Activated T-helper 17 cell treated with anti-CD3 and anti-CD28 coated beads, Interleukin-2, amount 50 U/mL, for 72 hours (primary cell): ENCODE results near the gene PML. TPM values are rescaled to one million over a fixed set of nuclear protein-coding genes. Genes with fewer than 3 reads are reported as not detected.

Experiments used
- ATAC-seq: fragments of 150-1000 bp; cut with Tn5 transposase; replicated peaks from 2 replicates; pipeline ENCODE4 v1.10.0; 2021; ENCODE audit warnings: mild to moderate bottlenecking, moderate library complexity
- H3K27ac Mint-ChIP-seq: one replicate; pipeline ENCODE4 v1.8.0; 2022; ENCODE audit warnings: mixed read lengths
- H3K27me3 Mint-ChIP-seq: one replicate; pipeline ENCODE4 v1.8.0; 2022; ENCODE audit warnings: mixed read lengths
- H3K36me3 Mint-ChIP-seq: one replicate; pipeline ENCODE4 v1.8.0; 2022; ENCODE audit warnings: low read depth, mild to moderate bottlenecking, mixed read lengths
- H3K4me1 Mint-ChIP-seq: one replicate; pipeline ENCODE4 v1.8.0; 2022; ENCODE audit warnings: mixed read lengths
- H3K4me3 Mint-ChIP-seq: one replicate; pipeline ENCODE4 v1.8.0; 2022; ENCODE audit warnings: mild to moderate bottlenecking, mixed read lengths
- H3K9me3 Mint-ChIP-seq: one replicate; pipeline ENCODE4 v1.8.0; 2022; ENCODE audit warnings: mixed read lengths
- total RNA-seq, 2 donors: library from RNA; stranded (reverse); gene quantifications; one replicate each; pipeline ENCODE4 v1.2.3, GENCODE V29; 2022

The PML gene
- total RNA-seq, 2 donors from 2014 or later = 67.4 to 74.1 TPM

DNA sequence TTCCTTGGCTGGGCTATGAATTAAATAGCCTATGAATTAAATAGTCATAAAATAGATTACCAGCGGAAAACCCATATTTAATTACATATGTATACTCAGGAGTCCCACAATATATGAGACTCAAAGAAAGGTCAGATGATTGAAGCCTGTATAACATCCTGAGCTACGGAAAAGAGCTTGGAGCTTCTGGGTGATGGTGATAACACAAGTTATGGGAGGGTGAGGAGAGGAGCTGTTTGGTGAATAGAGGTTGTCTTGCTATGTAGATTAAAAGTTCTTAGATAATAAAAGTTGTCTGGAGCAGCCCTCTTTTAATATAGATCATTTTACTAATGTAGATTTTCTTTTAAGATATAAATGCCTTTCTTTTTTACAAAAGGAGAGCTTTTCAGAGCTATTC is 1.8 kb downstream of the PML start:
- Mint-ChIP-seq H3K27me3 (no peaks in the 10 kb centered on the region), H3K4me1 (peaks cover 36% of the 10 kb centered on the region), H3K9me3 (no peaks in the 10 kb centered on the region), H3K4me3 (peak overlapping the region; percentile 98), H3K36me3 (peaks cover 71% of the 10 kb centered on the region), H3K27ac (peak overlapping the region; percentile 93)
- no peak for ATAC-seq

DNA sequence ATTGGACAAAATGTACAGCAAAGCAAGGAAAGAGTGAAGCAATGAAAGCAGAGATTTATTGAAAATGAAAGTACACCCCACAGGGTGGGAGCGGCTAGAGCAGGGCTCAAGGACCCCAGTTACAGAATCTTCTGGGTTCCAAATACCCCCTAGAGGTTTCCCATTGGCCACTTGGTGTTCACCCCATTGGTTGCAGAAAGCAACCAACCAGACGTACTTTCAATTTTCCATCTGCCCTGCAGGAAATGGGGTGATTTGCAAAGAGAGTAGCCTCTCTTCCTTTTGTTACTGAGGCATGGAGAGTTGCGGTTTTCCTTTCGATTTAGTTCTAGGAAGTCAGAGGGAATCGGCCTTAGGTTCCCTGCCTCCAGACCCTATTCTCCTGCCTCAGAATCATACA is 2.4 kb downstream of the PML start:
- Mint-ChIP-seq H3K9me3 (no peaks in the 10 kb centered on the region), H3K4me1 (peaks cover 36% of the 10 kb centered on the region), H3K27ac (peak overlapping the region; percentile 93), H3K36me3 (peaks cover 78% of the 10 kb centered on the region), H3K27me3 (no peaks in the 10 kb centered on the region), H3K4me3 (peak overlapping the region; percentile 98)
- no peak for ATAC-seq

DNA sequence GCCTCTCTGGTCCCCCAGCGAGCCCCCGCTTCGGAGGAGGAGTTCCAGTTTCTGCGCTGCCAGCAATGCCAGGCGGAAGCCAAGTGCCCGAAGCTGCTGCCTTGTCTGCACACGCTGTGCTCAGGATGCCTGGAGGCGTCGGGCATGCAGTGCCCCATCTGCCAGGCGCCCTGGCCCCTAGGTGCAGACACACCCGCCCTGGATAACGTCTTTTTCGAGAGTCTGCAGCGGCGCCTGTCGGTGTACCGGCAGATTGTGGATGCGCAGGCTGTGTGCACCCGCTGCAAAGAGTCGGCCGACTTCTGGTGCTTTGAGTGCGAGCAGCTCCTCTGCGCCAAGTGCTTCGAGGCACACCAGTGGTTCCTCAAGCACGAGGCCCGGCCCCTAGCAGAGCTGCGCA is 3.5 kb downstream of the PML start:
- no peaks in the 10 kb centered on the region for H3K27me3 Mint-ChIP-seq
- peak overlapping the region; percentile 98 for H3K4me3 Mint-ChIP-seq
- peaks cover 88% of the 10 kb centered on the region for H3K36me3 Mint-ChIP-seq
- no peak for ATAC-seq
- H3K4me1 Mint-ChIP-seq = peaks cover 36% of the 10 kb centered on the region
- no peaks in the 10 kb centered on the region for H3K9me3 Mint-ChIP-seq
- H3K27ac Mint-ChIP-seq = no peak overlapping the region

DNA sequence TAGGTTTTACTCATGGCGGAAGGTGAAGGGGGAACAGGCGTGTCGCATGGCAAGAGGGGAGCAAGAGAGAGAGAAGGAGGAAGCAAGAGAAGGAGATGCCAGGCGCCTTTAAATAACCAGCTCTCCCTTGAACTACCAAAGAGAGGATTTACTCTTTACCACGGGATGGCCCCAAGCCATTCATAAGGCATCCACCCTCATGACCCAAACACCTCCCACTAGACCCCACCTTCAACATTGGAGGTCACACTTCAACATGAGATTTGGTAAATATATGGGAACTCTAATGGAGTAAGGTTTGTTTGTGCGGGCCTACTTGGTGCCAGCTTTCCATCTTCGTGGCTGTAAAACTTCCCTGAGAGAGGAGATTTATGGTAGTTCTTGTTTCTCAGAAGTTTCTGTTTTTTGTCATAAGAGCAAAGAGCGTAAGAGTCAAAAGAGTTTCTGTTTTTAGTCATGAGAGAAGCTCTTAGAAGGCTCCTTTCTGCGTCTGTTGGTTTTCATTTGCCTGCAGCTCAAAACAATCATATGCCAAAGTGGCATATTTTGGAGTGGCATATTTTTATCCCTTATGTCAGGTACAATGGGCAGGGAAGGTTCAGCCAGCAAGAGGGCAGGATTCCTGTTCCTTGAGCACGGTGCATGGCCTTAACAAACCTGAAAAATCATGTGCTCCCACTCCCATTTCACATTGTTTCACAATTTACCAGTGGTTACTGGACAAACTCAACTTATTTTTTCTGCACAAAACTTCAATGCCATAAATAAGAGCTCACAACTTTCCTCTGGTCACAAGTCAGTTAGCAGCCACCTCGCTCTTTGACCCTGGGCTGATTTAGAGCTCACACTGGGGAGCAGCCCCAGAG is 12.5 kb downstream of the PML start:
- Mint-ChIP-seq H3K4me3 (peak overlapping the region; percentile 81), H3K27me3 (no peaks in the 10 kb centered on the region), H3K27ac (peak overlapping the region; percentile 92), H3K4me1 (peaks cover 44% of the 10 kb centered on the region), H3K36me3 (peaks cover 94% of the 10 kb centered on the region), H3K9me3 (no peaks in the 10 kb centered on the region)
- ATAC-seq = peak; percentile 81

DNA sequence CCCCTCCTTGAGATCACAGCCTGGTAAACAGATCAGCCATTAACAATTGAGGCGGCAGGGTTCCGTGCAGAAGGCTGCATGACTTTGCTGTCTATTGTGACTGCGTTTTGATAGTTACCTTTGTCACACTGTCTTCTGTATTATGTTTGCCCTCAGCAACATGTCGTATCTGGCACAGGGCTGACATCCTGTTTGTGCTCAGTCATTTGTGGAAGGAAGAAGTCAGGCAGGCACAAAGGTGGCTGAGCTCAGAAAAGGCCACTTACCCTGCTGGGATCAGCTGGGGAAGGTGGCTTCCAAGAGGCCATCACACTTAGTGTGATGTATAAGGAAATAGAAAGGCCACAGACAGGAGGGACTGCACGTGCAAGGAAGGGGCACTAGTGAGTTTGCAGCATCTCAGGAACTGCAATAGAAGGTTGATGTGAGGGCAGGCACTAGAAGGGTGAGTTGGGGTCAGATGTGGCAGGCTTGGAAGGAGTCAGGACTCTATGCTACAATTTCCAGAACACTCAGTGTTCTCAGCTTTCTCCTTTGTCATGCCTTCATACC is 13.4 kb downstream of the PML start:
- peaks cover 44% of the 10 kb centered on the region for H3K4me1 Mint-ChIP-seq
- peak overlapping the region; percentile 92 for H3K27ac Mint-ChIP-seq
- H3K4me3 Mint-ChIP-seq = peak overlapping the region; percentile 81
- no peaks in the 10 kb centered on the region for H3K27me3 Mint-ChIP-seq
- H3K36me3 Mint-ChIP-seq = peaks cover 91% of the 10 kb centered on the region
- no peaks in the 10 kb centered on the region for H3K9me3 Mint-ChIP-seq
- ATAC-seq = peak; percentile 83

DNA sequence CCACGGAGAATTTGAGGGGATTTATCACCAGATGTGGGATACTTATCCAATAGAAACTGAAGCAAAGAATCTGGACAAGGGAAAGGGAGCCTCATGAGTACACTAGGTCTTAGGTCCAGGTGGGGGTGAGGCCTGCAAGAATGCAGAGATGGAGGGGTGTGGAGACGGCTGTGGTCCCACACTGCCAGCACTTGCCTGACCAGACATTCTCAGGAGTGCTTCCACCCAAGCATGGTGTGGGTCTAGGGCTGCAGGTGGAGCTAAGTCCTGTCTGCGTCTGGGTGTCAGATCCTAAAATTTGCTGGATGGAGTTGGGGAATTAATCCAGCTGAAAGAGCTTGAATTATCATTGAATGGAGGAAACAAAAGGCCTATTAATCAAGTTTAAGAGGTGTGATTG is 14.4 kb downstream of the PML start:
- Mint-ChIP-seq H3K4me3 (no peak overlapping the region), H3K4me1 (peaks cover 37% of the 10 kb centered on the region), H3K27ac (peak overlapping the region; percentile 92), H3K36me3 (peaks cover 91% of the 10 kb centered on the region), H3K27me3 (no peaks in the 10 kb centered on the region), H3K9me3 (no peaks in the 10 kb centered on the region)
- ATAC-seq = no peak

DNA sequence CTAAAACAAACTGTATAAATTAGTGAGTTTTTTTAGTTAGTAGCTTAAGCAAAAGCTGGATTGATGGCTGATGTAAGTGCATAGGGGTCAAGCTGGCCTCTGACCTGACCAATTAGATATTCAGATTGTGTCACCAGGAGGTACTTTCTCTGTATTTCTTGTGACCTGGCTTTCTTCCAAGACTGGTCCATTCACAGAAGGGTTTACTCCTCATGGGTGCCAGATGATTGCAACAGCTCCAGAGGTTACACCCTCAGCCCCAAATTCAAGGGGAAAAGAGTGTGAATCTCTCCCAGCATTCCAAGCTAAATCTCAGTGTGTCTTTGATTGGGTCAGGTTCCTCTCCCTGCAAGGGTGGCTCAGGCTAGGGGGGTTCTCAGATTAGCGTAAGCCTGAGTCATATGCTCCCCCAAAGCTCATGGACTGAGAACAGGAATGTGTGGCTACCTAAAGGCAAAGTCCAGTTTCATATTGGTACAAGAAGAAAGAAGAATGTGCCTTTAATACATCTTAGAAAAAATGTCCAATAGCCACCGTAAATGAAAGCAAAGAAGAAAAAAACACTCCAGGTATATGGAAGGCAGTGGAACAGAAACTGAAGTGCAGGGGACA is 16.5 kb downstream of the PML start:
- Mint-ChIP-seq H3K27ac (no peak overlapping the region), H3K4me1 (peaks cover 41% of the 10 kb centered on the region), H3K27me3 (no peaks in the 10 kb centered on the region), H3K4me3 (no peak overlapping the region), H3K36me3 (peaks cover 89% of the 10 kb centered on the region), H3K9me3 (no peaks in the 10 kb centered on the region)
- ATAC-seq = no peak

DNA sequence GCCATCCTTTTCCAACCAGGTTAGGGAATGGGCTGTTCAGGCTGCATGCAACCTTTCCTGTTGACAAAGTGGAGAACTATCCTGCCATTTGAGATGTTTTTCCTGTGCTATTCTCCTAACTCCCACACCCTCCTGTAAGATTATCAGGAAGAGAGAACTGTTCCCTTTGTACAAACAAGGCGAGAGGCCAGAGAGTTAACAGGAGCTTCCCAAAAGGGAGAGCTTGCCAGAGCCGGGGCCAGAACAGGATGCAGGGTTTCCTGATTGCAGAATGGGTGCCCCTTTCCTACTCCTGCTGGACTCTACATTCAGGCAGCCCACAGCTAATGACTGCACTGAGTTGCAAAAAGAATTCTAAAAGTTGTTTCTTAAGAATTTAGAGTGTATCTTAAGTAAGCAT is 17.1 kb downstream of the PML start:
- peaks cover 83% of the 10 kb centered on the region for H3K36me3 Mint-ChIP-seq
- H3K27me3 Mint-ChIP-seq = no peaks in the 10 kb centered on the region
- H3K9me3 Mint-ChIP-seq = no peaks in the 10 kb centered on the region
- no peak for ATAC-seq
- H3K4me1 Mint-ChIP-seq = peaks cover 37% of the 10 kb centered on the region
- H3K27ac Mint-ChIP-seq = no peak overlapping the region
- no peak overlapping the region for H3K4me3 Mint-ChIP-seq

DNA sequence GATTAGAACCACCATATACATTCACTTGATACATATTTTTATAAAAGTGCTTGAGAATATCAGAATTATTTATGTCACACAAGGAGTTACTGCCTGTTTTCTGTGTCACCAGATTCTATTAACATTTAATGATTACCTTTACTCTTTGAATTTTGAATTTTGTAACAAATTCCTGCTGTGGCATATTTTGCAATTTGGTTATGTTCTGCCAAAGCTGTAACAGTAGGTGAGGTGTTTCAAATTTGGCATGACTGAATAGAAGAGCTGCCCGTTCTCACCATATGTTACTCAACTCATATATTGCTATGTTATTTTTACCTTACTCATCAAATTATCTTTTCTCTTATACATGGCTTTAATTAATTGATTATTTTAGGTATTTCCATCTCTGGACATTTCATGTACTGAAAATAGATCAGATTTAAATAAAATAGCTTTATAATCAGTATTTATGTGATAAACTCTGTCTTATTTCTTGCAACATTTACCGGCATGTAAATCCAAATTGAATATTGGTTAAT is 18.9 kb downstream of the PML start:
- H3K27ac Mint-ChIP-seq = no peak overlapping the region
- no peak for ATAC-seq
- H3K27me3 Mint-ChIP-seq = no peaks in the 10 kb centered on the region
- H3K9me3 Mint-ChIP-seq = no peaks in the 10 kb centered on the region
- peaks cover 65% of the 10 kb centered on the region for H3K36me3 Mint-ChIP-seq
- H3K4me3 Mint-ChIP-seq = no peak overlapping the region
- peaks cover 21% of the 10 kb centered on the region for H3K4me1 Mint-ChIP-seq

DNA sequence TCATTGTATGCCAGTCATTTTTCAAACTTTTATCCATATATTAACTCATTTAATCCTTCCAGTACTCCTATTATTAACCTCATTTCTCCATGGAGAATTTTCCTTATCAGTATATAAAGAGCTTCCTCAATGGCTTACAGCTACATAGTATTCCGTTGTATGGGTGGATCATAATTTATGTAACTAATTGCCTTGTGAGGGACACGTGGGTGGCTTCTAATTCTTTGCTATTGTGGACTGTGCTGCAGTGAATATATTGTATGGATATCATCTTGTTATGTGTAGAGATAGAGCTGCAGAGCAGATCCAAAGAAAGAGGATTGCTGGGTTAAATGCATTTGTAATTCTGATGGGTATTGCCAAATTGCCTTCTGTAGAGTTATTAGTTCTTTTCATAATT is 25.2 kb downstream of the PML start:
- Mint-ChIP-seq H3K4me3 (no peak overlapping the region), H3K4me1 (peaks cover 26% of the 10 kb centered on the region), H3K36me3 (peaks cover 72% of the 10 kb centered on the region), H3K27ac (no peak overlapping the region), H3K9me3 (no peaks in the 10 kb centered on the region), H3K27me3 (no peaks in the 10 kb centered on the region)
- ATAC-seq = no peak

DNA sequence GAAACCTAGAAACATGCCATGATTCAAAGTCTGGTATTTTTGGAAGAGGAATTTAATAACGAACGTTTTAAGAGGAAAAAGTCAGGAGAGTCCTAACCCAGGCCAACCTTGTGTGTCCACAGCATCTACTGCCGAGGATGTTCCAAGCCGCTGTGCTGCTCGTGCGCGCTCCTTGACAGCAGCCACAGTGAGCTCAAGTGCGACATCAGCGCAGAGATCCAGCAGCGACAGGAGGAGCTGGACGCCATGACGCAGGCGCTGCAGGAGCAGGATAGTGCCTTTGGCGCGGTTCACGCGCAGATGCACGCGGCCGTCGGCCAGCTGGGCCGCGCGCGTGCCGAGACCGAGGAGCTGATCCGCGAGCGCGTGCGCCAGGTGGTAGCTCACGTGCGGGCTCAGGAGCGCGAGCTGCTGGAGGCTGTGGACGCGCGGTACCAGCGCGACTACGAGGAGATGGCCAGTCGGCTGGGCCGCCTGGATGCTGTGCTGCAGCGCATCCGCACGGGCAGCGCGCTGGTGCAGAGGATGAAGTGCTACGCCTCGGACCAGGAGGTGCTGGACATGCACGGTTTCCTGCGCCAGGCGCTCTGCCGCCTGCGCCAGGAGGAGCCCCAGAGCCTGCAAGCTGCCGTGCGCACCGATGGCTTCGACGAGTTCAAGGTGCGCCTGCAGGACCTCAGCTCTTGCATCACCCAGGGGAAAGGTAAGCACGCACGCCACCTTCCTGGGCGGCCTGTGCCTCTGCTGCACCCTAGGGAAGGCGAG is 28.4 kb downstream of the PML start:
- Mint-ChIP-seq H3K36me3 (peaks cover 88% of the 10 kb centered on the region), H3K9me3 (no peaks in the 10 kb centered on the region), H3K4me3 (no peak overlapping the region), H3K4me1 (peaks cover 16% of the 10 kb centered on the region), H3K27me3 (no peaks in the 10 kb centered on the region), H3K27ac (no peak overlapping the region)
- ATAC-seq = no peak

DNA sequence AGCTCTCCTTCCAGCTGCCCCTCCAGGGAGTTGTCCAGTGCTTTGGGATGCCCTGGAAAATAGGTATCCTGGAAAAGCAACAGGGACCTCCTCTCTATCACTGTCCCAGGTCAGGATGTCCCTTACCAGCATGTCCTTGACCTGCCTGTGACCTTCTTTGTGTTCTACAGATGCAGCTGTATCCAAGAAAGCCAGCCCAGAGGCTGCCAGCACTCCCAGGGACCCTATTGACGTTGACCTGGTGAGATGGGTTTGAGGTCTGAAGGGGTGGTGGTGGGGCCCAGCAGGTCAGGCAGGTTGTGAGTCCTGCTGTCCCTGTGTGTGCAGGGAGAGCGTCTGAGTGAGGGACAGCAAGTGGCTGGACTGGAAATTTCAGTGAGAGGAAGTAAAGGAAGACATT is 30.2 kb downstream of the PML start:
- Mint-ChIP-seq H3K27ac (peak overlapping the region; percentile 69), H3K4me1 (peaks cover 14% of the 10 kb centered on the region), H3K9me3 (no peaks in the 10 kb centered on the region), H3K36me3 (peaks cover 89% of the 10 kb centered on the region), H3K27me3 (no peaks in the 10 kb centered on the region), H3K4me3 (no peak overlapping the region)
- no peak for ATAC-seq

DNA sequence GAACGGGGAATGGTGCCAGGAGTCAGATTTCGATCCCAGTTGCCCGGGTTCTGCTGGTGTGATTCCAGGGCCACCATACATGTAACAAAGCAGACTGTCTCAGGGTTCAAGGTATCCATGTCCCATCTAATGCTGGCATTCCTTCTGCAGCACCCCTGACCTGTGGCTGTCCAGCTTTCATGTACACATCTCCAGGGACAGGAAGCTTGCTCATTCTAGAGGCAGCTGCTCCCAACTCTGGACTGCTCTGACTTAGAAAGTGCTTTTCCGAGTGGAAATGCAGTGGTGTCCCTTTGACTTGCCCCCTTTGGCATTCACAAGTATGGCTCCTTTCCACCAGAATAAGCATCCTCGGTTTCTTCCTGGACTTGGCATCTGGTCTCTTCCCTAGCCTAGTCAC is 30.9 kb downstream of the PML start:
- Mint-ChIP-seq H3K4me3 (no peak overlapping the region), H3K27ac (peak overlapping the region; percentile 36), H3K9me3 (no peaks in the 10 kb centered on the region), H3K36me3 (peaks cover 89% of the 10 kb centered on the region), H3K4me1 (peaks cover 12% of the 10 kb centered on the region), H3K27me3 (no peaks in the 10 kb centered on the region)
- ATAC-seq = no peak

DNA sequence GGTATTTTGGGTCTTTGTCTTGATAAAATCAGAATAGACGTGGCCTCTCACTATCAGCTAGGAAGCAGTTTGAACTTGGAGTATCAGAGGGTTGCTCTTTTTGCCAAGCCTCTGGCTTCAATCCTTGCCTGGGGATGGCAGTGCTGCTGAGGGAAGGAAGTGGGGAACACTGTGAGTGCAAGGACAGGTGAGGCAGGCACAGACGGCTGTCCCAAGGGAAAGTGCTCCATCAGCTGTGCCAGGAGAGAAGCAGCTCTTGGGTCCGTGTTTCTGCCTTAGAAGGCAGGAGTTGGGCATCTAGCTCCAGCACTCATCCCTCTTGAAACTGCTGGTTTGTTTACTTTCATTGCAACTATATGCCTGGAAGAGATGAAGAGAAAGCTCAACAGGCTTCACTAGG is 33.2 kb downstream of the PML start:
- Mint-ChIP-seq H3K27me3 (no peaks in the 10 kb centered on the region), H3K27ac (no peak overlapping the region), H3K9me3 (no peaks in the 10 kb centered on the region), H3K4me1 (peaks cover under 1% of the 10 kb centered on the region), H3K4me3 (no peak overlapping the region), H3K36me3 (peaks cover 88% of the 10 kb centered on the region)
- ATAC-seq = no peak
